GM18519 (cell line): ENCODE data around the gene SCAND1.
"Not testable (repeated sequence)": the region's sequence is repeated elsewhere in the genome, so short reads cannot be mapped to it uniquely, and the experiment has no call there.

Source experiments
- ATAC-seq: cut with Tn5 transposase; IDR thresholded peaks from one replicate; pipeline ENCODE4 v1.9.1; 2021; ENCODE audit warnings: mild to moderate bottlenecking, moderate library complexity; ENCODE audit not compliant: unreplicated experiment, low FRiP score

Gene SCAND1

GRCh38 chr20:35963878-35964277, 9.6 kb upstream of the SCAND1 start:
- no peak for ATAC-seq

- ATAC-seq, result not testable (repeated sequence)
Measured at GRCh38 chr20:35959291-35959690, 5.0 kb upstream of the SCAND1 start.

GRCh38 chr20:35956616-35957015, 2.3 kb upstream of the SCAND1 start:
- no peak for ATAC-seq

- no peak for ATAC-seq
Measured at GRCh38 chr20:35954907-35955251, 577 bp upstream of the SCAND1 start.

- ATAC-seq, result peak; percentile 9
Measured at GRCh38 chr20:35953387-35954199, 709 bp downstream of the SCAND1 start.

GRCh38 chr20:35952480-35953386, 1.6 kb downstream of the SCAND1 start:
- ATAC-seq, result no peak

GRCh38 chr20:35952080-35952479, 2.2 kb downstream of the SCAND1 start:
- ATAC-seq, result not testable (repeated sequence)

GRCh38 chr20:35950093-35950492, 4.2 kb downstream of the SCAND1 start:
- ATAC-seq, result no peak

GRCh38 chr20:35947907-35948306, 6.4 kb downstream of the SCAND1 start:
- ATAC-seq, result no peak

- no peak for ATAC-seq
Measured at GRCh38 chr20:35947489-35947888, 6.8 kb downstream of the SCAND1 start.

- no peak for ATAC-seq
Measured at GRCh38 chr20:35942243-35942642, 12.1 kb downstream of the SCAND1 start.

GRCh38 chr20:35941620-35942019, 12.7 kb downstream of the SCAND1 start:
- no peak for ATAC-seq

- no peak for ATAC-seq
Measured at GRCh38 chr20:35939264-35939663, 15.0 kb downstream of the SCAND1 start.

- ATAC-seq, result no peak
Measured at GRCh38 chr20:35934050-35934449, 20.3 kb downstream of the SCAND1 start.

- no peak for ATAC-seq
Measured at GRCh38 chr20:35929301-35929700, 25.0 kb downstream of the SCAND1 start.

- ATAC-seq, result no peak
Measured at GRCh38 chr20:35920523-35920922, 33.8 kb downstream of the SCAND1 start.

GRCh38 chr20:35918021-35918420, 36.3 kb downstream of the SCAND1 start:
- no peak for ATAC-seq

- no peak for ATAC-seq
Measured at GRCh38 chr20:35917077-35917476, 37.2 kb downstream of the SCAND1 start.

- ATAC-seq, result no peak
Measured at GRCh38 chr20:35912881-35913280, 41.4 kb downstream of the SCAND1 start.

- no peak for ATAC-seq
Measured at GRCh38 chr20:35910254-35910653, 44.0 kb downstream of the SCAND1 start.

- no peak for ATAC-seq
Measured at GRCh38 chr20:35909796-35910195, 44.5 kb downstream of the SCAND1 start.

GRCh38 chr20:35909176-35909575, 45.1 kb downstream of the SCAND1 start:
- no peak for ATAC-seq
